GF-D8 (cell line): Measurements from ENCODE around the gene PAK3.
A peak's percentile ranks its signal among the peaks of the same experiment; 100 is the strongest.

Experiments used
- DNase-seq: peaks from one replicate; lab custom pipeline; 2025; lab: John Stamatoyannopoulos, UW

The PAK3 gene

GRCh38 chrX:111095974-111096895 lies at the start of gene PAK3:
PAK3 (plus strand) TSS chrX:111096191; CDS start chrX:111123104, 26,913 bp downstream.
- no peak for DNase-seq

- no peak for DNase-seq
Observed at GRCh38 chrX:111047575-111047974, 48.4 kb upstream of the PAK3 start.

- DNase-seq: peak; percentile 7
Observed at GRCh38 chrX:111052478-111052877, 43.5 kb upstream of the PAK3 start.

- DNase-seq: no peak
Observed at GRCh38 chrX:111071542-111072277, 24.3 kb upstream of the PAK3 start.

- DNase-seq: no peak
Observed at GRCh38 chrX:111083081-111083480, 12.9 kb upstream of the PAK3 start.

GRCh38 chrX:111086591-111087006 lies 9.4 kb upstream of the PAK3 start:
- DNase-seq: no peak

GRCh38 chrX:111088628-111089027 lies 7.4 kb upstream of the PAK3 start:
- DNase-seq: no peak

GRCh38 chrX:111090458-111090857 lies 5.5 kb upstream of the PAK3 start:
- no peak for DNase-seq

- no peak for DNase-seq
Observed at GRCh38 chrX:111098874-111099273, 2.9 kb downstream of the PAK3 start.

GRCh38 chrX:111100191-111100590 lies 4.2 kb downstream of the PAK3 start:
- no peak for DNase-seq

GRCh38 chrX:111101580-111101979 lies 5.6 kb downstream of the PAK3 start:
- no peak for DNase-seq

- no peak for DNase-seq
Observed at GRCh38 chrX:111102636-111103035, 6.6 kb downstream of the PAK3 start.

- DNase-seq: no peak
Observed at GRCh38 chrX:111103246-111103645, 7.3 kb downstream of the PAK3 start.

GRCh38 chrX:111110098-111110775 lies 14.2 kb downstream of the PAK3 start:
- no peak for DNase-seq

GRCh38 chrX:111114806-111115205 lies 18.8 kb downstream of the PAK3 start:
- no peak for DNase-seq

- DNase-seq: no peak
Observed at GRCh38 chrX:111116666-111117065, 20.7 kb downstream of the PAK3 start.

- DNase-seq: no peak
Observed at GRCh38 chrX:111119341-111119740, 23.4 kb downstream of the PAK3 start.

- DNase-seq: no peak
Observed at GRCh38 chrX:111123125-111123524, 27.1 kb downstream of the PAK3 start.

GRCh38 chrX:111123606-111124179 lies 27.7 kb downstream of the PAK3 start:
- no peak for DNase-seq

GRCh38 chrX:111124418-111124817 lies 28.4 kb downstream of the PAK3 start:
- DNase-seq: no peak

GRCh38 chrX:111127038-111127437 lies 31.0 kb downstream of the PAK3 start:
- DNase-seq: no peak

- no peak for DNase-seq
Observed at GRCh38 chrX:111129921-111130320, 33.9 kb downstream of the PAK3 start.
